GM12872 (cell line): ENCODE data around the gene PYHIN1.

Experiments used
- TF ChIP-seq, protein P1 (sequence below): IDR thresholded peaks from 3 replicates; pipeline ENCODE4 v1.5.1; 2011; ENCODE audit warnings: low read depth, mild to moderate bottlenecking, low read length, moderate library complexity; ENCODE audit not compliant: insufficient read depth

Gene PYHIN1

DNA sequence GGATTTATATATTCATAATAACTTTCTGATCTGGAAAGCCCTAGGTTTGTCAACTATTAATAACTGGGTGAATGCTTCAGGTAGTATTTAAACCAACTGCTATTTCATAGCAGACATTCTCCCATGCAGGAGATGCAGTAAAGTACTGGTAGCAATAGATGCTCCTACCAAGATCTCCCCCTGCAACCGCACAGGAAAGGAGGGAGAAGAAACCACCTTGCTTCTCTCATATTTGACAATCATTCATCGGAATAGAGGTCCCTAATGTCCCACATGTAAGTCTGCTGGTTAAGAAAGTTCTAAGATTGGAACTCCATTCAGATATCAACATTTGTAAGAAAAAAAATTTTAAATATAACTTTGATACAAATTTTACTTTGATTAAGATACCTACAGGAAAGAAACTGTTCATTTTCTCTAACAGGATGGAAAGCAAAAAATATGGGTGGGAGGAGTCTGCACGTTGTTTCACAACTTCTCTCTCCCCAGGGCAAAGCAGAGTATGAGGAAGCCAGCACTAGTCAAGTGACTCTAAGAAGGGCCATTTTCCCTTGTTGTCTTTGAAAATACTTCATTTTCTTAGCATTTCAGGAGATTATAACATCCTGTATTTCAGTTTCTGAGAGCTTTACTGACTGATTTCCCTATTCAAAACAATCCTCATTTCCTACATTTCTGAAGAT lies at the start of gene PYHIN1:
TSS of gene PYHIN1 (plus strand) at position 498 of the 683 bp plus-strand sequence. CDS start 5,359 bp downstream, outside the sequence.
- TF ChIP-seq, protein P1, sequence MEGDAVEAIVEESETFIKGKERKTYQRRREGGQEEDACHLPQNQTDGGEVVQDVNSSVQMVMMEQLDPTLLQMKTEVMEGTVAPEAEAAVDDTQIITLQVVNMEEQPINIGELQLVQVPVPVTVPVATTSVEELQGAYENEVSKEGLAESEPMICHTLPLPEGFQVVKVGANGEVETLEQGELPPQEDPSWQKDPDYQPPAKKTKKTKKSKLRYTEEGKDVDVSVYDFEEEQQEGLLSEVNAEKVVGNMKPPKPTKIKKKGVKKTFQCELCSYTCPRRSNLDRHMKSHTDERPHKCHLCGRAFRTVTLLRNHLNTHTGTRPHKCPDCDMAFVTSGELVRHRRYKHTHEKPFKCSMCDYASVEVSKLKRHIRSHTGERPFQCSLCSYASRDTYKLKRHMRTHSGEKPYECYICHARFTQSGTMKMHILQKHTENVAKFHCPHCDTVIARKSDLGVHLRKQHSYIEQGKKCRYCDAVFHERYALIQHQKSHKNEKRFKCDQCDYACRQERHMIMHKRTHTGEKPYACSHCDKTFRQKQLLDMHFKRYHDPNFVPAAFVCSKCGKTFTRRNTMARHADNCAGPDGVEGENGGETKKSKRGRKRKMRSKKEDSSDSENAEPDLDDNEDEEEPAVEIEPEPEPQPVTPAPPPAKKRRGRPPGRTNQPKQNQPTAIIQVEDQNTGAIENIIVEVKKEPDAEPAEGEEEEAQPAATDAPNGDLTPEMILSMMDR = no peak

DNA sequence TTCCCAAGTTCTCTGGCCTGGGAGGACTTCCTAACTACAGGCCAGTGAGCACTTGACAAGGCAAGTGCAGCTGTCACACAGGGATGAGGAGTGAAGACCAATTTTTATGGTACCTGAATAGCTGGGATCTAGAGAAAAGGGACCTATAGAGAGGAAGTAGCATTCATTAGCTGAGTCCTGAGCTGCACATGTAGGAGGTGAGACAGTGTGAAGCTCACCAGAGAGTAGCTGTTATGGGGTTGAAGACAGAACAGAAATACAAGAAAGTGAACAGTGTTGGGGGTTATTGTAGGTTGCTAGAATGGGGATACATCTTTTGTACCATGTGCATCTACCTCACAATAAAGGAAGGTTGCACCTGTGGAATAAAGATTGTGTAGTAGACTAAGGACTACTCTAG lies 37.7 kb upstream of the PYHIN1 start:
- TF ChIP-seq, protein P1 = no peak

DNA sequence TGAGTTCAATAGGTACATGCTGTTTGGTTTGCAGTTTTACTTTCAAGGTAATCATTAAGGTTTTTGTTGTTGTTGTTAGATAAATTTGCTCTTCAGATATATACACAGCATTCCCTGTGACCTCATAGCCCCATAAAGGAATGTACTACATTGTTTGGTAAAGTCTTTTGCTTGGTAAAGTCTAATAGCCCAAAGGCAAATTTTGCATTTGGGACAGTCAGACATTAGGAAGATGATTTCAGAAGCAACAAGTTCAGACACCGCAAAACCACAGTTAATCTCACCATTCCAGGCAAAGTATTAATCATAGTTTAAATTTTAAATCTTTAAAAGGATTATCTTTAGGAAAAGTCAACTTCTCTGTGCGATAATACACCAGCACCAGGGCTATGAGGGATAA lies 32.6 kb upstream of the PYHIN1 start:
- TF ChIP-seq, protein P1 = no peak

DNA sequence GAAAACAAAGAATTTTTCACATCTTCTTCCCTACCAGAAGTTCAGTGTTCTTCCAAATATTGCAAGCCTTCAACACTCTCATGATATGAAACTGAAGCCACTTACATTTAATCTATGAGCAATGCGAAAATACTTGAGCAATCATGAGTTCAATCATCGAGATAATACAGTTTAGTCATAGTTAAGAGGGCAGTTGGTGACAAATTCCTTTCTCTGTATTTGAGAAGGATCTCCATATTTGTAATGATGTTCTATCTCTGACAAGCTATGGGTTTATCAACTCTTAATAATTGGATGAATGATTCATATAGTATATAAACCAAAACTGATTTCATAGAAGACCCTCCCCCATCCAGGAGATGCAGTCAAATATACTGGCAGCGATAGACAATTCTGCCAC lies 29.7 kb upstream of the PYHIN1 start:
- TF ChIP-seq, protein P1 = no peak

DNA sequence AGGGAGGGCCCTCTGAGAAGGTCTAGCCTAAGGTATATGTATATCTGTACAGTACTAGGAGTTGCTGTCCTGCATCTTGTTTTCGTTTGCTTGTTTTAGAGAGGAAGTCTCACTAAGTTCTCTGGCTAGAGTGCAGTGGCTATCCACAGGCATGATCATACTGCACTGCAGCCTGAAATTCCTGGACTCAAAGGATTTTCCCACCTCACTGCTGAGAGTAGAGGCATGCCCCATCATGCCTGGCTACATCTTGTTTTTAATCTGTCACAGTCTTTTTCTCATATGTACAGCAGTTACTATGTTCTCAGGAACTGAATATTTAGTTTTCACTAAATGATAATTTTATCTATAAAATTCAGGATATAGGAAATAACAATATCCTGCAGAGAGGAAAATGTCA lies 15.3 kb upstream of the PYHIN1 start:
- TF ChIP-seq, protein P1 = no peak

DNA sequence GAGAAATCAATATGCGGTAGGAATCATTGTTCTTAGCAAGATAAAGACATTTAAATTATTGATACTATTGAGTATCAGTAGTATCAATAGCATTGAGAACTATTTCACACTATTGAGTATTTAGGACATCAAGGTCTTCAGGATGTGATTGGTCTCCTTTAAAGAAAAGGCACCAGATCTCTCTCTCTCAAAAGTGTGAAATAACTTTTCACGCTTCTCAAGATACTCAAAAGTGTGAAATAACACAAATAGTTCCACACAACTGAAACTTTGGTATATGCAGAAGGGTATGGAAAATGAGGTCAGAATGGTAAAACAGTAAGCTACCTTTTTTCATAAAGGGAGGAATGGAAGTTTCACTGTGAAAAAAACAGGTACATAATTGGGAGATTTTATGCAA lies 6.7 kb upstream of the PYHIN1 start:
- TF ChIP-seq, protein P1 = no peak

DNA sequence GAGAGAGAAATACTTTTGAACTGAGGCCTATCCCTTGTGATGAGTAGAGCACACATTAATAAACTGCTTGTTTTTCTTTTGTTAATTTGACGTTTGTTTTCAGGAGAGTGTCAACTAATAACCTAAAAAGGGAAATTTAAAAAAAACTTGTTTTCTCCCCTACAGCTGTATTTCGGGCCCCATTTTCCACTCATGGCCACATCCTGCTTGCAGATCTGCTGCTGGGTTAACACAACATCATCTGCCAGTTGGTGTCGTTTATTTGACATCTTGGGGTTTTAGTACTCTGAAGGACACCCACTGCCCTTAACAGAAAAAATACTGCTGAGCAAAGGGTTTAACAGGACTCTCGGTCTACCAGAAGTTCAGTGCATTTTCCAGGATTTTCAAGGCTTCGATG lies 848 bp upstream of the PYHIN1 start:
- TF ChIP-seq, protein P1 = no peak
